Neural cell (in vitro differentiated cells): ENCODE data around the gene DNAJC7. TPM values are rescaled to one million over a fixed set of nuclear protein-coding genes. Genes with fewer than 3 reads are reported as not detected.

Experiments used
- H2AFZ ChIP-seq: fragments of 200-600, 300-800 bp; sonication (generic), shearing (Covaris generic); 2 replicates; pipeline ENCODE4 v1.6.0; 2014; ENCODE audit warnings: low read depth, mild to moderate bottlenecking, antibody characterized with exemption, low read length, moderate library complexity
- H3F3A ChIP-seq: fragments of 200-600 bp; shearing (Covaris generic); 2 replicates; pipeline ENCODE4 v1.6.1; 2016; ENCODE audit warnings: mild to moderate bottlenecking, moderate library complexity, mixed read lengths, antibody characterized with exemption, low read length; ENCODE audit not compliant: insufficient read depth, poor library complexity, severe bottlenecking
- H3K27ac ChIP-seq: fragments of 200-600, 300-800 bp; sonication (generic), shearing (Covaris generic); 2 replicates; pipeline ENCODE4 v1.5.1; 2014; ENCODE audit warnings: mild to moderate bottlenecking, low read length, moderate library complexity
- H3K27me3 ChIP-seq: fragments of 300-800, 200-600 bp; sonication (generic), shearing (Covaris generic); 2 replicates; pipeline ENCODE4 v1.6.0; 2014; ENCODE audit warnings: mild to moderate bottlenecking, low read depth, low read length, moderate library complexity; ENCODE audit not compliant: insufficient read depth
- H3K36me3 ChIP-seq: fragments of 300-800, 200-600 bp; sonication (generic), shearing (Covaris generic); 2 replicates; pipeline ENCODE4 v1.5.1; 2014; ENCODE audit warnings: mild to moderate bottlenecking, antibody characterized with exemption, low read length, moderate library complexity; ENCODE audit not compliant: insufficient read depth
- H3K4me2 ChIP-seq: fragments of 300-800, 200-600 bp; sonication (generic), shearing (Covaris generic); 2 replicates; pipeline ENCODE4 v1.6.0; 2014; ENCODE audit warnings: mild to moderate bottlenecking, low read length
- H3K4me3 ChIP-seq: fragments of 300-800, 200-600 bp; sonication (generic), shearing (Covaris generic); 2 replicates; pipeline ENCODE4 v1.5.1; 2014; ENCODE audit warnings: mild to moderate bottlenecking, low read length, moderate library complexity
- H3K79me2 ChIP-seq: fragments of 200-600 bp; shearing (Covaris generic); replicated peaks from 2 replicates; pipeline ENCODE4 v1.6.0; 2014; ENCODE audit warnings: mild to moderate bottlenecking, low read length, moderate library complexity; ENCODE audit not compliant: insufficient read depth
- H3K9ac ChIP-seq: fragments of 300-800, 200-600 bp; sonication (generic), shearing (Covaris generic); 2 replicates; pipeline ENCODE4 v1.6.1; 2016; ENCODE audit warnings: mild to moderate bottlenecking, low read length, mixed read lengths
- H3K9me2 ChIP-seq: fragments of 200-600 bp; shearing (Covaris generic); 2 replicates; pipeline ENCODE4 v1.6.1; 2016; ENCODE audit warnings: mild to moderate bottlenecking, low read length, mixed read lengths; ENCODE audit not compliant: insufficient read depth
- H3K9me3 ChIP-seq: fragments of 200-600, 300-800 bp; sonication (generic), shearing (Covaris generic); 2 replicates; pipeline ENCODE4 v1.6.1; 2016; ENCODE audit warnings: mild to moderate bottlenecking, mixed run types, low read length, moderate library complexity, mixed read lengths
- H4K20me1 ChIP-seq: fragments of 200-600 bp; shearing (Covaris generic); 2 replicates; pipeline ENCODE4 v1.6.1; 2016; ENCODE audit warnings: mild to moderate bottlenecking, mixed run types; ENCODE audit not compliant: insufficient read depth
- EP300 ChIP-seq: fragments of 450-650 bp; conservative IDR thresholded peaks from 2 replicates; pipeline ENCODE4 v1.6.1; 2014; ENCODE audit warnings: antibody characterized with exemption, mild to moderate bottlenecking, moderate library complexity; ENCODE audit not compliant: poor library complexity, severe bottlenecking
- EZH2 ChIP-seq: fragments of 200-600, 300-800 bp; shearing (Covaris generic), sonication (generic); IDR thresholded peaks from 2 replicates; pipeline ENCODE4 v1.6.1; 2014; ENCODE audit warnings: antibody characterized with exemption, low read length, borderline replicate concordance, mild to moderate bottlenecking; ENCODE audit not compliant: insufficient read depth, poor library complexity, severe bottlenecking
- MXI1 ChIP-seq: fragments of 450-650 bp; conservative IDR thresholded peaks from 2 replicates; pipeline ENCODE4 v1.6.1; 2014; ENCODE audit warnings: antibody characterized with exemption, mild to moderate bottlenecking; ENCODE audit not compliant: poor library complexity, severe bottlenecking
- POLR2AphosphoS5 ChIP-seq: IDR thresholded peaks from 2 replicates; pipeline ENCODE4 v1.6.1; 2012
- RAD21 ChIP-seq: fragments of 450-650 bp; conservative IDR thresholded peaks from 2 replicates; pipeline ENCODE4 v1.6.1; 2014; ENCODE audit warnings: antibody characterized with exemption, mild to moderate bottlenecking, moderate library complexity
- SMC3 ChIP-seq: fragments of 450-650 bp; conservative IDR thresholded peaks from 2 replicates; pipeline ENCODE4 v1.6.1; 2014; ENCODE audit warnings: antibody characterized with exemption, mild to moderate bottlenecking, moderate library complexity; ENCODE audit not compliant: poor library complexity
- TAF1 ChIP-seq: IDR thresholded peaks from 2 replicates; pipeline ENCODE4 v1.6.1; 2012; ENCODE audit warnings: low read depth
- polyA plus RNA-seq: library from polyadenylated mRNA; depleted of rRNA; stranded (reverse); fragments of >200 nt; gene quantifications from 2 replicates; pipeline ENCODE4 v1.2.3, GENCODE V29; 2014
- TF ChIP-seq, protein P1 (sequence below): IDR thresholded peaks from 2 replicates; pipeline ENCODE4 v1.6.1; 2012; ENCODE audit warnings: borderline replicate concordance
- TF ChIP-seq, protein P2 (sequence below): fragments of 450-650 bp; IDR thresholded peaks from 2 replicates; pipeline ENCODE4 v1.5.1; 2014; ENCODE audit warnings: antibody characterized with exemption, mild to moderate bottlenecking, moderate library complexity; ENCODE audit not compliant: poor library complexity, severe bottlenecking

The DNAJC7 gene
- polyA plus RNA-seq, 1 donor from 2014 or later = 126 TPM

DNA sequence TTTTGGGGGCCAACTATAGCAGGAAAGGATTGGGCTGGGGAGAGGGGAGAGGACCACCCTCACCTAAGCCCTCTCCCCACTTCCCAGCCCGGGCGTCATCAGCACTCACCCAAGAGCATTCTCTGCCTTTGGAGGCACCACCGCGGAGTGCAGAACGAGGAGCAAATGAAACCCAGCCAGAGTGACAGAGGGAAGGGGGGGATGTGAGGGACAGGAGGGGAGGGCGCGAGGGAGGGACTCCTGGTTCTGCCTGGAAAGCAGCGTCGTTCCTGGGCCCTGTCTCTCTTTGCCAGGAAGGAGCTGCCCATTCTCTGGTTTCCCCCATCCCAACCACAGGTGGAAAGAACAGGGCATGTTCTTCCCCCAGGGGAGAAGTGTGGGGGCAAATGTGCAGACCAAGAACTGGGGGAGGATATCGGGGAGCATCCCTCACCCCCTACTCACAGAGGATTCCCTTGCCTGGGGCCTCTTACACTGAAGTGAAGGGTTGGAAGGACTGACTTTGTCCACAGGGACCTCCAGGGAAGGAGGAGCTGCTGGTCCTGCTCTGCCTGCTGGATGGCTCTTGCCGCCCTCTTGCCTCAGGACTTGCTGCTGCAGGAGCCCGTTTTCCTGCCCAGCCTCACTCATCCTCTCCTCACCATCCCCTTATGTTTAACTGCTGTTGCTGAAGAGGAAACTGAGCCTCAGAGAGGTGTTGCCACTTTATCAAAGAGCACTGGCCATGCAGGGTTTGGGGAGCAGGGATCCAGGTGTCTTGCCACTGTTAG lies 36.7 kb upstream of the DNAJC7 start:
- H4K20me1 ChIP-seq = no peaks in the 10 kb centered on the region
- H3K9me2 ChIP-seq = no peaks in the 10 kb centered on the region
- no peak overlapping the region for H3K27ac ChIP-seq
- no peak overlapping the region for H2AFZ ChIP-seq
- peaks cover 7% of the 10 kb centered on the region for H3K27me3 ChIP-seq
- H3K4me3 ChIP-seq = no peak overlapping the region
- no peak overlapping the region for H3K9ac ChIP-seq
- no peak overlapping the region for H3K4me2 ChIP-seq
- H3K79me2 ChIP-seq = no peaks in the 10 kb centered on the region
- H3K36me3 ChIP-seq = no peaks in the 10 kb centered on the region
- no peaks in the 10 kb centered on the region for H3K9me3 ChIP-seq
- H3F3A ChIP-seq = no peaks in the 10 kb centered on the region
- TF ChIP-seq, protein P1, sequence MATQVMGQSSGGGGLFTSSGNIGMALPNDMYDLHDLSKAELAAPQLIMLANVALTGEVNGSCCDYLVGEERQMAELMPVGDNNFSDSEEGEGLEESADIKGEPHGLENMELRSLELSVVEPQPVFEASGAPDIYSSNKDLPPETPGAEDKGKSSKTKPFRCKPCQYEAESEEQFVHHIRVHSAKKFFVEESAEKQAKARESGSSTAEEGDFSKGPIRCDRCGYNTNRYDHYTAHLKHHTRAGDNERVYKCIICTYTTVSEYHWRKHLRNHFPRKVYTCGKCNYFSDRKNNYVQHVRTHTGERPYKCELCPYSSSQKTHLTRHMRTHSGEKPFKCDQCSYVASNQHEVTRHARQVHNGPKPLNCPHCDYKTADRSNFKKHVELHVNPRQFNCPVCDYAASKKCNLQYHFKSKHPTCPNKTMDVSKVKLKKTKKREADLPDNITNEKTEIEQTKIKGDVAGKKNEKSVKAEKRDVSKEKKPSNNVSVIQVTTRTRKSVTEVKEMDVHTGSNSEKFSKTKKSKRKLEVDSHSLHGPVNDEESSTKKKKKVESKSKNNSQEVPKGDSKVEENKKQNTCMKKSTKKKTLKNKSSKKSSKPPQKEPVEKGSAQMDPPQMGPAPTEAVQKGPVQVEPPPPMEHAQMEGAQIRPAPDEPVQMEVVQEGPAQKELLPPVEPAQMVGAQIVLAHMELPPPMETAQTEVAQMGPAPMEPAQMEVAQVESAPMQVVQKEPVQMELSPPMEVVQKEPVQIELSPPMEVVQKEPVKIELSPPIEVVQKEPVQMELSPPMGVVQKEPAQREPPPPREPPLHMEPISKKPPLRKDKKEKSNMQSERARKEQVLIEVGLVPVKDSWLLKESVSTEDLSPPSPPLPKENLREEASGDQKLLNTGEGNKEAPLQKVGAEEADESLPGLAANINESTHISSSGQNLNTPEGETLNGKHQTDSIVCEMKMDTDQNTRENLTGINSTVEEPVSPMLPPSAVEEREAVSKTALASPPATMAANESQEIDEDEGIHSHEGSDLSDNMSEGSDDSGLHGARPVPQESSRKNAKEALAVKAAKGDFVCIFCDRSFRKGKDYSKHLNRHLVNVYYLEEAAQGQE = no peak
- no peak for TF ChIP-seq MXI1
- TF ChIP-seq, protein P2, sequence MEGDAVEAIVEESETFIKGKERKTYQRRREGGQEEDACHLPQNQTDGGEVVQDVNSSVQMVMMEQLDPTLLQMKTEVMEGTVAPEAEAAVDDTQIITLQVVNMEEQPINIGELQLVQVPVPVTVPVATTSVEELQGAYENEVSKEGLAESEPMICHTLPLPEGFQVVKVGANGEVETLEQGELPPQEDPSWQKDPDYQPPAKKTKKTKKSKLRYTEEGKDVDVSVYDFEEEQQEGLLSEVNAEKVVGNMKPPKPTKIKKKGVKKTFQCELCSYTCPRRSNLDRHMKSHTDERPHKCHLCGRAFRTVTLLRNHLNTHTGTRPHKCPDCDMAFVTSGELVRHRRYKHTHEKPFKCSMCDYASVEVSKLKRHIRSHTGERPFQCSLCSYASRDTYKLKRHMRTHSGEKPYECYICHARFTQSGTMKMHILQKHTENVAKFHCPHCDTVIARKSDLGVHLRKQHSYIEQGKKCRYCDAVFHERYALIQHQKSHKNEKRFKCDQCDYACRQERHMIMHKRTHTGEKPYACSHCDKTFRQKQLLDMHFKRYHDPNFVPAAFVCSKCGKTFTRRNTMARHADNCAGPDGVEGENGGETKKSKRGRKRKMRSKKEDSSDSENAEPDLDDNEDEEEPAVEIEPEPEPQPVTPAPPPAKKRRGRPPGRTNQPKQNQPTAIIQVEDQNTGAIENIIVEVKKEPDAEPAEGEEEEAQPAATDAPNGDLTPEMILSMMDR = no peak
- no peak for TF ChIP-seq SMC3
- TF ChIP-seq RAD21 = no peak
- TF ChIP-seq TAF1 = no peak
- TF ChIP-seq EZH2 = no peak
- no peak for TF ChIP-seq POLR2AphosphoS5
- no peak for TF ChIP-seq EP300

- H3K36me3 ChIP-seq = no peaks in the 10 kb centered on the region
- H3K27ac ChIP-seq = no peak overlapping the region
- TF ChIP-seq SMC3 (no peak), TAF1 (no peak), RAD21 (no peak), EZH2 (no peak), POLR2AphosphoS5 (no peak), MXI1 (no peak), EP300 (no peak)
- TF ChIP-seq, protein P1 = no peak
- TF ChIP-seq, protein P2 = no peak
- H3K9me2 ChIP-seq = no peaks in the 10 kb centered on the region
- no peaks in the 10 kb centered on the region for H3K79me2 ChIP-seq
- no peaks in the 10 kb centered on the region for H3K9me3 ChIP-seq
- H3K27me3 ChIP-seq = peaks cover 7% of the 10 kb centered on the region
- no peak overlapping the region for H3K4me2 ChIP-seq
- no peaks in the 10 kb centered on the region for H3F3A ChIP-seq
- no peak overlapping the region for H2AFZ ChIP-seq
- no peaks in the 10 kb centered on the region for H4K20me1 ChIP-seq
- no peak overlapping the region for H3K4me3 ChIP-seq
- no peak overlapping the region for H3K9ac ChIP-seq
Observed at GRCh38 chr17:42052346-42052877, 35.2 kb upstream of the DNAJC7 start.
